PC-3 (cell line): ENCODE data around the gene NAGLU. TPM values are rescaled to one million over a fixed set of nuclear protein-coding genes. Genes with fewer than 3 reads are reported as not detected.

Source experiments
- ATAC-seq: fragments of 200-7000 bp; cut with Tn5 transposase; 2 replicates; pipeline ENCODE4 v1.9.1; 2020; ENCODE audit warnings: mild to moderate bottlenecking, moderate library complexity
- BruUV-seq: library from RNA; stranded (reverse); fragments of 400-500 nt; replicated peaks from 2 replicates; lab custom pipeline; 2021; lab: Mats Ljungman, UMichigan
- CTCF ChIA-PET: fragments of 300-600 bp; sonication (Branson Sonifier 250); formaldehyde crosslinking; loops from one replicate; lab custom pipeline; 2022; ENCODE audit warnings: antibody characterized with exemption; lab: Charles Lee
- POLR2A ChIA-PET: fragments of 300-600 bp; sonication (Branson Sonifier 250); formaldehyde crosslinking; loops from one replicate; lab custom pipeline; 2022; ENCODE audit warnings: antibody characterized with exemption; ENCODE audit not compliant: unreplicated experiment; lab: Charles Lee
- DNase-seq: peaks from one replicate; pipeline ENCODE4 v3.0.0-alpha.2; 2015
- H2AFZ ChIP-seq: fragments of 300-600 bp; sonication (generic); 2 replicates; pipeline ENCODE4 v1.6.0; 2016; ENCODE audit warnings: antibody characterized with exemption, low read length
- H3F3A ChIP-seq: fragments of 300-600 bp; sonication (generic); one replicate; pipeline ENCODE4 v1.6.0; 2017; ENCODE audit warnings: antibody characterized with exemption, low read length, control low read depth, mild to moderate bottlenecking; ENCODE audit not compliant: unreplicated experiment
- H3K27ac ChIP-seq: fragments of 300-600 bp; sonication (generic); 2 replicates; pipeline ENCODE4 v1.5.1; 2016; ENCODE audit warnings: mild to moderate bottlenecking, low read length
- H3K27me3 ChIP-seq: fragments of 300-600 bp; sonication (generic); 2 replicates; pipeline ENCODE4 v1.6.1; 2016; ENCODE audit warnings: low read length, mixed read lengths
- H3K36me3 ChIP-seq: fragments of 300-600 bp; sonication (generic); 2 replicates; pipeline ENCODE4 v1.6.1; 2016; ENCODE audit warnings: low read depth, mixed run types, low read length, mixed read lengths
- H3K4me1 ChIP-seq: fragments of 300-600 bp; sonication (generic); 2 replicates; pipeline ENCODE4 v1.5.1; 2016; ENCODE audit warnings: low read length; ENCODE audit not compliant: insufficient read depth
- H3K4me2 ChIP-seq: fragments of 300-600 bp; sonication (generic); 2 replicates; pipeline ENCODE4 v1.6.0; 2016; ENCODE audit warnings: low read length
- H3K4me3 ChIP-seq: fragments of 300-600 bp; sonication (generic); 2 replicates; pipeline ENCODE4 v1.5.1; 2016; ENCODE audit warnings: mild to moderate bottlenecking, low read length, mixed read lengths
- H3K79me2 ChIP-seq: fragments of 300-600 bp; sonication (generic); 2 replicates; pipeline ENCODE4 v1.6.1; 2017; ENCODE audit warnings: low read length, mixed read lengths
- H3K9ac ChIP-seq: fragments of 300-600 bp; sonication (generic); 2 replicates; pipeline ENCODE4 v1.6.0; 2016; ENCODE audit warnings: mild to moderate bottlenecking, low read length
- H3K9me2 ChIP-seq: fragments of 300-600 bp; sonication (generic); replicated peaks from 2 replicates; pipeline ENCODE4 v1.6.1; 2016; ENCODE audit warnings: mixed run types, low read length, mixed read lengths
- H3K9me3 ChIP-seq: fragments of 300-600 bp; sonication (generic); 2 replicates; pipeline ENCODE4 v1.6.1; 2016; ENCODE audit warnings: low read length, mixed read lengths
- H4K20me1 ChIP-seq: fragments of 300-600 bp; sonication (generic); 2 replicates; pipeline ENCODE4 v1.6.1; 2016; ENCODE audit warnings: low read length, mixed read lengths
- CTCF ChIP-seq: fragments of 300-600 bp; sonication (generic); conservative IDR thresholded peaks from 2 replicates; pipeline ENCODE4 v1.5.1; 2017; ENCODE audit warnings: antibody characterized with exemption, low read depth, mild to moderate bottlenecking, low read length
- EZH2 ChIP-seq: fragments of 300-600 bp; sonication (generic); IDR thresholded peaks from one replicate; pipeline ENCODE4 v1.6.1; 2017; ENCODE audit warnings: antibody characterized with exemption, mild to moderate bottlenecking, low read length; ENCODE audit not compliant: unreplicated experiment
- EZH2phosphoT487 ChIP-seq: fragments of 300-600 bp; sonication (generic); IDR thresholded peaks from 2 replicates; pipeline ENCODE4 v1.6.1; 2018; ENCODE audit warnings: mild to moderate bottlenecking, antibody characterized with exemption, low read length, borderline replicate concordance
- intact Hi-C: fragments of 100-400 bp; cut with micrococcal nuclease; formaldehyde crosslinking; loops from 2 replicates; pipeline ENCODE4 v1.9.0; 2023
- total RNA-seq: library from RNA; depleted of rRNA; stranded (reverse); fragments of >200 nt; gene quantifications from 2 replicates; pipeline ENCODE4 v1.2.3, GENCODE V29; 2014

The NAGLU gene
- total RNA-seq, 1 experiment from 2014 or later, result 4.9 TPM

GRCh38 chr17:42571435-42572225, 35.6 kb downstream of the NAGLU start:
- no peak overlapping the region for H2AFZ ChIP-seq
- TF ChIP-seq CTCF (no peak), EZH2 (no peak), EZH2phosphoT487 (no peak)
- no peaks in the 10 kb centered on the region for H4K20me1 ChIP-seq
- peaks cover 13% of the 10 kb centered on the region for H3K4me1 ChIP-seq
- no peaks in the 10 kb centered on the region for H3K9me2 ChIP-seq
- ChIA-PET POLR2A (no interaction called here), CTCF (interaction anchor here (0.5 kb wide), 1 partner anchor 60 kb away, joined by 4 read pairs; no protein-coding TSS in a partner anchor)
- no peak for ATAC-seq
- peaks cover 25% of the 10 kb centered on the region; the same call in 1 of the 2 replicates for H3K36me3 ChIP-seq
- H3K4me3 ChIP-seq, result no peak overlapping the region
- H3K4me2 ChIP-seq, result no peak overlapping the region
- peaks cover 44% of the 10 kb centered on the region for H3K79me2 ChIP-seq
- no peak overlapping the region for H3K9ac ChIP-seq
- H3K9me3 ChIP-seq, result no peaks in the 10 kb centered on the region
- H3F3A ChIP-seq, result peaks cover under 1% of the 10 kb centered on the region
- no peak overlapping the region for H3K27ac ChIP-seq
- no peak for DNase-seq
- intact Hi-C loops, result no loop called here
- BruUV-seq, result no TSS peak
- H3K27me3 ChIP-seq, result no peaks in the 10 kb centered on the region

DNA sequence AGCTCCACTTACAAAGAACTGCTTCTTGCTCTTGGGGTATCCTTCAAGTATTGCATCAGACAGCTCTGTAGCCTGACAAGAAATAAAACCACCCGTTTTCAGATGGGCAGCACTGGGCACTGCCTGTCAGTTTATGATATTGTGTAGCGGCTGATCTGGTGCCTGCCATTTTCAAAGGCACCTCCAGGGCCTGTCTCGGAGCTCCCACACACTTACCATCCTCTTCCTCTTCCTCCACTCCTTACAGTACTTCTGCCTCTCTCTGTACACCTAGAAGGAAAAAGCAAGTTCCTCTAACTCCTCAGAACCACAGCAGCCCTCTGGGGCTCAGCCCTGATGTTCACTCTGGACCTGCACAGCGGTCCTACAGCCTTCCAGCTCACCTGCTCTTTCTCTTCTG, 37.1 kb downstream of the NAGLU start:
- no peaks in the 10 kb centered on the region for H3K9me3 ChIP-seq
- no peak for DNase-seq
- ATAC-seq, result no peak
- H3K4me2 ChIP-seq, result no peak overlapping the region
- H4K20me1 ChIP-seq, result no peaks in the 10 kb centered on the region
- POLR2A ChIA-PET, result no interaction called here
- H3K27me3 ChIP-seq, result no peaks in the 10 kb centered on the region
- peaks cover 6% of the 10 kb centered on the region for H3F3A ChIP-seq
- CTCF ChIA-PET, result no interaction called here
- H3K9me2 ChIP-seq, result no peaks in the 10 kb centered on the region
- TF ChIP-seq EZH2phosphoT487 (no peak), EZH2 (no peak), CTCF (no peak)
- intact Hi-C loops, result no loop called here
- no TSS peak for BruUV-seq
- peaks cover 46% of the 10 kb centered on the region for H3K79me2 ChIP-seq
- H3K4me3 ChIP-seq, result no peak overlapping the region
- no peak overlapping the region for H2AFZ ChIP-seq
- peaks cover 9% of the 10 kb centered on the region; the same call in 1 of the 2 replicates for H3K4me1 ChIP-seq
- no peak overlapping the region for H3K9ac ChIP-seq
- H3K27ac ChIP-seq, result no peak overlapping the region
- peaks cover 25% of the 10 kb centered on the region; the same call in 1 of the 2 replicates for H3K36me3 ChIP-seq

- Histone ChIP-seq H3F3A (peaks cover 6% of the 10 kb centered on the region), H3K4me3 (no peak overlapping the region), H3K9me3 (no peaks in the 10 kb centered on the region), H4K20me1 (no peaks in the 10 kb centered on the region), H3K4me1 (peaks cover 13% of the 10 kb centered on the region; the same call in 1 of the 2 replicates), H3K9ac (no peak overlapping the region), H3K27ac (no peak overlapping the region), H3K36me3 (peaks cover 22% of the 10 kb centered on the region; the same call in 1 of the 2 replicates), H3K9me2 (no peaks in the 10 kb centered on the region), H2AFZ (no peak overlapping the region), H3K4me2 (no peak overlapping the region), H3K79me2 (peaks cover 35% of the 10 kb centered on the region), H3K27me3 (no peaks in the 10 kb centered on the region)
- BruUV-seq, result no TSS peak
- CTCF ChIA-PET, result no interaction called here
- TF ChIP-seq EZH2, result no peak
- TF ChIP-seq EZH2phosphoT487, result no peak
- no peak for TF ChIP-seq CTCF
- no peak for DNase-seq
- intact Hi-C loops, result no loop called here
- ATAC-seq, result no peak
- POLR2A ChIA-PET, result interaction anchor here (0.6 to 0.7 kb wide), 2 partner anchors 33 to 223 kb away, joined by 3 read pairs; no protein-coding TSS in a partner anchor
Measured at GRCh38 chr17:42574463-42574862, 38.4 kb downstream of the NAGLU start.
